ENCODE measurements around the gene FANCB. TPM values are rescaled to one million over a fixed set of nuclear protein-coding genes. Genes with fewer than 3 reads are reported as not detected.

FANCB gene
- total RNA-seq, 6 donors from 2014 or later = 0.46 to 1.7 (median 1.0) TPM; not detected in 1

GRCh38 chrX:14875624-14876023 is 2.8 kb upstream of the FANCB start:
- H3K36me3 ChIP-seq = no peaks in the 10 kb centered on the region
- no peaks in the 10 kb centered on the region for H3K27me3 ChIP-seq
- H3K9me3 ChIP-seq = no peaks in the 10 kb centered on the region
- H3K4me1 ChIP-seq = peaks cover 0 to 4% (median 0%) of the 10 kb centered on the region in 4 donors
- DNase-seq = no peak
- no peak for ATAC-seq (ENCODE audit: low FRiP score in 2 of 2)
- no peak for TF ChIP-seq CTCF (IDR thresholded peaks at IDR 0.05)
- no peak for TF ChIP-seq POLR2A (IDR thresholded peaks at IDR 0.05)
- no peak for TF ChIP-seq POLR2AphosphoS5 (IDR thresholded peaks at IDR 0.05)
- TF ChIP-seq EP300 (IDR thresholded peaks at IDR 0.05) = no peak
- H3K4me3 ChIP-seq = no peak overlapping the region
- WGBS, 2 donors = 66 to 83% methylated on average over 7 of the region's 7 CpGs
- no peak overlapping the region for H3K27ac ChIP-seq

GRCh38 chrX:14873676-14874049 is 794 bp upstream of the FANCB start:
- peak overlapping the region; percentile 55 to 84 (median 70) for H3K4me3 ChIP-seq
- ATAC-seq (ENCODE audit: low FRiP score in 2 of 2) (no peak), DNase-seq (no peak)
- H3K4me1 ChIP-seq = peaks cover 0 to 4% (median 0%) of the 10 kb centered on the region in 4 donors
- H3K36me3 ChIP-seq = no peaks in the 10 kb centered on the region
- no peak for TF ChIP-seq CTCF (IDR thresholded peaks at IDR 0.05)
- peak in 1 of 4 donors; percentile 6 for TF ChIP-seq POLR2A (IDR thresholded peaks at IDR 0.05)
- TF ChIP-seq EP300 (IDR thresholded peaks at IDR 0.05) = no peak
- WGBS, 2 donors = 4 to 44% methylated on average over 5 to 8 of the region's 8 CpGs
- H3K27ac ChIP-seq = peak overlapping the region; percentile 81 to 89 (median 84)
- no peaks in the 10 kb centered on the region for H3K27me3 ChIP-seq
- H3K9me3 ChIP-seq = no peaks in the 10 kb centered on the region

- 21 to 35% methylated on average over 5 to 7 of the region's 7 CpGs for WGBS, 2 donors
Observed at GRCh38 chrX:14872355-14872754, 514 bp downstream of the FANCB start.

GRCh38 chrX:14871767-14872166 is 1.1 kb downstream of the FANCB start:
- no peak for ATAC-seq (ENCODE audit: low FRiP score in 2 of 2)
- 62 to 66% methylated on average over 1 of the region's 1 CpG for WGBS, 2 donors
- no peaks in the 10 kb centered on the region for H3K9me3 ChIP-seq

More at GRCh38 chrX:14872355-14872754, 514 bp downstream of the FANCB start:
- ATAC-seq (ENCODE audit: low FRiP score in 2 of 2) = no peak
- TF ChIP-seq POLR2AphosphoS5 (IDR thresholded peaks at IDR 0.05) (no peak), CTCF (IDR thresholded peaks at IDR 0.05) (no peak)
- Histone ChIP-seq H3K36me3 (no peaks in the 10 kb centered on the region), H3K4me1 (peaks cover 0 to 4% (median 0%) of the 10 kb centered on the region in 4 donors), H3K9me3 (no peaks in the 10 kb centered on the region), H3K27ac (peak overlapping the region in 1 of 4 donors; percentile 58), H3K27me3 (no peaks in the 10 kb centered on the region), H3K4me3 (peak overlapping the region in 3 of 4 donors; percentile 55 to 84 (median 70))
- DNase-seq = no peak

More at GRCh38 chrX:14871767-14872166, 1.1 kb downstream of the FANCB start:
- Histone ChIP-seq H3K36me3 (no peaks in the 10 kb centered on the region), H3K4me3 (no peak overlapping the region), H3K27me3 (no peaks in the 10 kb centered on the region), H3K4me1 (peaks cover 0 to 4% (median 0%) of the 10 kb centered on the region in 4 donors), H3K27ac (no peak overlapping the region)
- TF ChIP-seq CTCF (IDR thresholded peaks at IDR 0.05) (no peak), POLR2AphosphoS5 (IDR thresholded peaks at IDR 0.05) (no peak), EP300 (IDR thresholded peaks at IDR 0.05) (no peak), POLR2A (IDR thresholded peaks at IDR 0.05) (no peak)
- no peak for DNase-seq

Data from upper lobe of left lung (tissue), 6 donors.